PC-3 (cell line): ENCODE data around the gene PLVAP. TPM values are rescaled to one million over a fixed set of nuclear protein-coding genes. Genes with fewer than 3 reads are reported as not detected.

Experiments
- ATAC-seq: fragments of 200-7000 bp; cut with Tn5 transposase; 2 replicates; pipeline ENCODE4 v1.9.1; 2020; ENCODE audit warnings: mild to moderate bottlenecking, moderate library complexity
- BruUV-seq: library from RNA; stranded (reverse); fragments of 400-500 nt; replicated peaks from 2 replicates; lab custom pipeline; 2021; lab: Mats Ljungman, UMichigan
- CTCF ChIA-PET: fragments of 300-600 bp; sonication (Branson Sonifier 250); formaldehyde crosslinking; loops from one replicate; lab custom pipeline; 2022; ENCODE audit warnings: antibody characterized with exemption; lab: Charles Lee
- POLR2A ChIA-PET: fragments of 300-600 bp; sonication (Branson Sonifier 250); formaldehyde crosslinking; loops from one replicate; lab custom pipeline; 2022; ENCODE audit warnings: antibody characterized with exemption; ENCODE audit not compliant: unreplicated experiment; lab: Charles Lee
- DNase-seq: peaks from one replicate; pipeline ENCODE4 v3.0.0-alpha.2; 2015
- H2AFZ ChIP-seq: fragments of 300-600 bp; sonication (generic); 2 replicates; pipeline ENCODE4 v1.6.0; 2016; ENCODE audit warnings: antibody characterized with exemption, low read length
- H3F3A ChIP-seq: fragments of 300-600 bp; sonication (generic); one replicate; pipeline ENCODE4 v1.6.0; 2017; ENCODE audit warnings: antibody characterized with exemption, low read length, control low read depth, mild to moderate bottlenecking; ENCODE audit not compliant: unreplicated experiment
- H3K27ac ChIP-seq: fragments of 300-600 bp; sonication (generic); 2 replicates; pipeline ENCODE4 v1.5.1; 2016; ENCODE audit warnings: mild to moderate bottlenecking, low read length
- H3K27me3 ChIP-seq: fragments of 300-600 bp; sonication (generic); 2 replicates; pipeline ENCODE4 v1.6.1; 2016; ENCODE audit warnings: low read length, mixed read lengths
- H3K36me3 ChIP-seq: fragments of 300-600 bp; sonication (generic); 2 replicates; pipeline ENCODE4 v1.6.1; 2016; ENCODE audit warnings: low read depth, mixed run types, low read length, mixed read lengths
- H3K4me1 ChIP-seq: fragments of 300-600 bp; sonication (generic); 2 replicates; pipeline ENCODE4 v1.5.1; 2016; ENCODE audit warnings: low read length; ENCODE audit not compliant: insufficient read depth
- H3K4me2 ChIP-seq: fragments of 300-600 bp; sonication (generic); 2 replicates; pipeline ENCODE4 v1.6.0; 2016; ENCODE audit warnings: low read length
- H3K4me3 ChIP-seq: fragments of 300-600 bp; sonication (generic); 2 replicates; pipeline ENCODE4 v1.5.1; 2016; ENCODE audit warnings: mild to moderate bottlenecking, low read length, mixed read lengths
- H3K79me2 ChIP-seq: fragments of 300-600 bp; sonication (generic); 2 replicates; pipeline ENCODE4 v1.6.1; 2017; ENCODE audit warnings: low read length, mixed read lengths
- H3K9ac ChIP-seq: fragments of 300-600 bp; sonication (generic); 2 replicates; pipeline ENCODE4 v1.6.0; 2016; ENCODE audit warnings: mild to moderate bottlenecking, low read length
- H3K9me2 ChIP-seq: fragments of 300-600 bp; sonication (generic); replicated peaks from 2 replicates; pipeline ENCODE4 v1.6.1; 2016; ENCODE audit warnings: mixed run types, low read length, mixed read lengths
- H3K9me3 ChIP-seq: fragments of 300-600 bp; sonication (generic); 2 replicates; pipeline ENCODE4 v1.6.1; 2016; ENCODE audit warnings: low read length, mixed read lengths
- H4K20me1 ChIP-seq: fragments of 300-600 bp; sonication (generic); 2 replicates; pipeline ENCODE4 v1.6.1; 2016; ENCODE audit warnings: low read length, mixed read lengths
- EZH2 ChIP-seq: fragments of 300-600 bp; sonication (generic); IDR thresholded peaks from one replicate; pipeline ENCODE4 v1.6.1; 2017; ENCODE audit warnings: antibody characterized with exemption, mild to moderate bottlenecking, low read length; ENCODE audit not compliant: unreplicated experiment
- EZH2phosphoT487 ChIP-seq: fragments of 300-600 bp; sonication (generic); IDR thresholded peaks from 2 replicates; pipeline ENCODE4 v1.6.1; 2018; ENCODE audit warnings: mild to moderate bottlenecking, antibody characterized with exemption, low read length, borderline replicate concordance
- intact Hi-C: fragments of 100-400 bp; cut with micrococcal nuclease; formaldehyde crosslinking; loops from 2 replicates; pipeline ENCODE4 v1.9.0; 2023
- total RNA-seq: library from RNA; depleted of rRNA; stranded (reverse); fragments of >200 nt; gene quantifications from 2 replicates; pipeline ENCODE4 v1.2.3, GENCODE V29; 2014
- TF ChIP-seq, protein P1 (sequence below): fragments of 300-600 bp; sonication (generic); conservative IDR thresholded peaks from 2 replicates; pipeline ENCODE4 v1.5.1; 2017; ENCODE audit warnings: antibody characterized with exemption, low read depth, mild to moderate bottlenecking, low read length

PLVAP gene
- total RNA-seq, 1 experiment from 2014 or later, result not detected

DNA sequence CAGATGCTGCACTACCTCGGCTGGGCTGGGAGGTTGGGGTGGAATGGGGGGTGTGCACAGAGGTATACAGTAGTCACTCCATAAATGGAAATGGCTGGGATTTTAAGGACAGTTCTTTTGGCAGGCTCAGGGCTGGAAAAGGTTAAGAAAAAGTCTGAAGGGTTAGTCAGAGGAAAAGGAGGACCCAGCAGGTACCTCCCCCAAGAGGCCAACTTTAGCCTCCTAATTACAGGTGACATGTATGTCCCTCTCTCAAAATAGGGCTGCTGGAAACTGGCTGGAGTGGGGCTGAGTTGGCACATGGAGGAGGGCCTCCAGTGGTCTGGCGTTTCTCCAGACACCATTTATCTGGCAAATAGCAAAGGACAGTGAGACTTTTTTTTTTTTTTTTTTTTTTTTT is 15.9 kb upstream of the PLVAP start:
- H3K27me3 ChIP-seq, result no peaks in the 10 kb centered on the region
- no peak overlapping the region for H2AFZ ChIP-seq
- ChIA-PET POLR2A (no interaction called here), CTCF (no interaction called here)
- H3K4me3 ChIP-seq, result no peak overlapping the region
- H3K36me3 ChIP-seq, result no peaks in the 10 kb centered on the region
- no peaks in the 10 kb centered on the region for H3K9me3 ChIP-seq
- H3K4me2 ChIP-seq, result no peak overlapping the region
- no peaks in the 10 kb centered on the region for H3F3A ChIP-seq
- peaks cover 11% of the 10 kb centered on the region; the same call in 1 of the 2 replicates for H3K4me1 ChIP-seq
- ATAC-seq, result no peak
- H3K79me2 ChIP-seq, result no peaks in the 10 kb centered on the region
- DNase-seq, result peak; percentile 33
- H3K9me2 ChIP-seq, result no peaks in the 10 kb centered on the region
- TF ChIP-seq EZH2, result no peak
- TF ChIP-seq, protein P1, sequence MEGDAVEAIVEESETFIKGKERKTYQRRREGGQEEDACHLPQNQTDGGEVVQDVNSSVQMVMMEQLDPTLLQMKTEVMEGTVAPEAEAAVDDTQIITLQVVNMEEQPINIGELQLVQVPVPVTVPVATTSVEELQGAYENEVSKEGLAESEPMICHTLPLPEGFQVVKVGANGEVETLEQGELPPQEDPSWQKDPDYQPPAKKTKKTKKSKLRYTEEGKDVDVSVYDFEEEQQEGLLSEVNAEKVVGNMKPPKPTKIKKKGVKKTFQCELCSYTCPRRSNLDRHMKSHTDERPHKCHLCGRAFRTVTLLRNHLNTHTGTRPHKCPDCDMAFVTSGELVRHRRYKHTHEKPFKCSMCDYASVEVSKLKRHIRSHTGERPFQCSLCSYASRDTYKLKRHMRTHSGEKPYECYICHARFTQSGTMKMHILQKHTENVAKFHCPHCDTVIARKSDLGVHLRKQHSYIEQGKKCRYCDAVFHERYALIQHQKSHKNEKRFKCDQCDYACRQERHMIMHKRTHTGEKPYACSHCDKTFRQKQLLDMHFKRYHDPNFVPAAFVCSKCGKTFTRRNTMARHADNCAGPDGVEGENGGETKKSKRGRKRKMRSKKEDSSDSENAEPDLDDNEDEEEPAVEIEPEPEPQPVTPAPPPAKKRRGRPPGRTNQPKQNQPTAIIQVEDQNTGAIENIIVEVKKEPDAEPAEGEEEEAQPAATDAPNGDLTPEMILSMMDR, result no peak
- no peak for TF ChIP-seq EZH2phosphoT487
- H3K27ac ChIP-seq, result no peak overlapping the region
- no peak overlapping the region for H3K9ac ChIP-seq
- no peaks in the 10 kb centered on the region for H4K20me1 ChIP-seq
- intact Hi-C loops, result loop anchor here (5.0 kb wide), 1 partner anchor 74 kb away; no protein-coding TSS in a partner anchor
- BruUV-seq, result no TSS peak

DNA sequence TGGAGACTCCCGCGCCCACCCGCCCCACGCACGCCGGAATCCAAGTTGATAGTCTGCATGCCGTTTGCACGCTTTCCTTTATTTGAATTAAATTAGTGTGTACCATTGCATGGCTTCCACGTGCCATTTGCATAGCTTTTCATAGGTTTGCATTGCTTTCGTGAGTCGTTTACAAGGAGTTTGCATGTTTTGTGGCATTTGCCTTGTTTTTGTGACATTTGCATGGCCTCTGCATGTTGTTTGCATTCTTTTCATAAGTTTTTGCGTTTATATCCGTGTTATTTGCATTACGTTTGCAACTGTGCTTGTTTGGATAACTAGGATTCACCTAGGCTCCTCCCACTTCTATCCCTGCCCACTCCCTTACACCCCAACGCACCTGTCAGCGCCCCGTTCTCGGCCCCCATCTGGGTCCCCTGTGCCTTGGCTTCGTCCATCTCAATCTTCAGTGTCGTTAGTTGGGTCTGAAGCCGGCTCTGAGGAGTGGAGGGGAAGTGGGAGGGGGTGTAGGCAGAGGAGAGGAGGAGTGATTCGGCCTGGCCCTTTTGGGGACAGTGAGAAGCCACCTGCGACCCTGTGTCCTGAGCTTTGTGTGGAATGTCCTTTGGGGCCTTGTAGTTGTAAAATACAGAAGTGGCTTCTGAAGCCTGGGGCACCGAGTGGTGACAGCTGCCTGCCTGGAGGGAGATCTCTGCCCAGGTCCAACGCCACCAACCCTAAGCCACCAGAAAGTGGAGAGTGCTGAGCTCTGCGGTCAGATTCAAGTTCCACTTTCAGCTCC is 14.4 kb upstream of the PLVAP start:
- TSS peak; percentile 80 for BruUV-seq
- no peaks in the 10 kb centered on the region for H3F3A ChIP-seq
- no peaks in the 10 kb centered on the region for H4K20me1 ChIP-seq
- intact Hi-C loops, result loop anchor here (1.0 to 5.0 kb wide), 3 partner anchors 28 to 76 kb away; no protein-coding TSS in a partner anchor
- peak overlapping the region; percentile 69 for H3K4me3 ChIP-seq
- DNase-seq (no peak), ATAC-seq (peak; percentile 18)
- H3K27ac ChIP-seq, result no peak overlapping the region
- H3K9me3 ChIP-seq, result no peaks in the 10 kb centered on the region
- H3K4me2 ChIP-seq, result peak overlapping the region; percentile 95
- POLR2A ChIA-PET, result no interaction called here
- TF ChIP-seq EZH2, result no peak
- TF ChIP-seq, protein P1, result 0 out of 2 replicates have a peak, but pooled peaks have one; percentile 14
- peak overlapping the region; percentile 90 for H2AFZ ChIP-seq
- H3K9me2 ChIP-seq, result no peaks in the 10 kb centered on the region
- CTCF ChIA-PET, result interaction anchor here (1.2 kb wide), 1 partner anchor 86 kb away, joined by 6 read pairs; the partner anchor contains the start of gene MRPL34
- 0 out of 2 replicates have a peak overlapping the region, but pooled peaks have one; percentile 4 for H3K9ac ChIP-seq
- H3K4me1 ChIP-seq, result peaks cover 11% of the 10 kb centered on the region; the same call in 1 of the 2 replicates
- no peaks in the 10 kb centered on the region for H3K79me2 ChIP-seq
- no peaks in the 10 kb centered on the region for H3K36me3 ChIP-seq
- H3K27me3 ChIP-seq, result no peaks in the 10 kb centered on the region
